Measurements from ENCODE around the gene SLC30A10.
"Not testable (repeated sequence)": the region's sequence is repeated elsewhere in the genome, so short reads cannot be mapped to it uniquely, and the experiment has no call there.

SLC30A10 gene

DNA sequence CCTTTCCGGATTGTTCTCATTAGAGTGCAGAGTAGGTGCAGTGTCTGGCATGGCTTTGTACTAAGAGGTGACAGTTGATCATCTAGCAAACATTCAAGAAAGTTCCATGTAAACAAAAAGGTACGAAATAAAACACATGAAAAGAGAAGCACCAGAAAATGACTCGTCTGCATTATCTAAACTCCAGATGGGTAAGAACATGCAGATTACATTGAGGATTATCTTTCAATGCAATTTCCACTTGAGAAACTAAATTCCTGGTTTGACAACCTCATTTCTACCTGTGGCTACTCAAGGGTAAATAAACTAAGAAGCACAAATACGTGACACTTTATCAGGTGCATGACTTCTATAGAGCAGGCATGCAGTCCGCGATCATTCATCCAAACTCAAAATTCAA, 17.6 kb downstream of the SLC30A10 start:
- no peaks in the 10 kb centered on the region for H3K36me3 Mint-ChIP-seq (ENCODE audit: low read depth)
- peaks cover 2% of the 10 kb centered on the region for H3K4me1 Mint-ChIP-seq (ENCODE audit: low read depth)
- no peak overlapping the region for H3K4me3 Mint-ChIP-seq
- H3K27me3 Mint-ChIP-seq (ENCODE audit: low read depth) = no peaks in the 10 kb centered on the region
- H3K27ac Mint-ChIP-seq = no peak overlapping the region
- H3K9me3 Mint-ChIP-seq = no peaks in the 10 kb centered on the region

DNA sequence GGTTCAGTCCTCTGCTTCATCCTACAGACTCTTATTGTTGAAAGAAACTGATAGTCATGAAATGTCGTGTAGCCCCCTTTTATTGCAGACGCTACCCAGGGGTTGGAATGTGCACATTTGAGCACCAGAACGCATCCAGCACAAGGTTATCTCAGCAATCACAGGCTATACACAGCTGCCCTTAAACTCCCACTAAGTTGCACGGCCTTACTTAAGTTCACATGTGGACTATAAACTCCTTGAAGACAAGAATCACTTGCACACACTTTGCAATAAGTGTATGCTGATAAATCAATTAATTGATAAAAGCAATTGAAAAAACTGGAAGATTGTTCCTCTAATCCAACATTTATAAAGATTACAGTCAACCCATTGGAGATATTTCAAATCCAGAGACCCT, 18.9 kb downstream of the SLC30A10 start:
- Mint-ChIP-seq H3K9me3 (no peaks in the 10 kb centered on the region), H3K4me1 (ENCODE audit: low read depth) (peaks cover 2% of the 10 kb centered on the region), H3K27ac (no peak overlapping the region), H3K27me3 (ENCODE audit: low read depth) (no peaks in the 10 kb centered on the region), H3K36me3 (ENCODE audit: low read depth) (no peaks in the 10 kb centered on the region), H3K4me3 (no peak overlapping the region)

- Mint-ChIP-seq H3K4me3 (no peak overlapping the region), H3K27me3 (ENCODE audit: low read depth) (no peaks in the 10 kb centered on the region), H3K27ac (no peak overlapping the region), H3K4me1 (ENCODE audit: low read depth) (peaks cover 2% of the 10 kb centered on the region), H3K9me3 (no peaks in the 10 kb centered on the region), H3K36me3 (ENCODE audit: low read depth) (no peaks in the 10 kb centered on the region)
Observed at GRCh38 chr1:219908170-219908569, 20.2 kb downstream of the SLC30A10 start.

GRCh38 chr1:219907772-219908070, 20.6 kb downstream of the SLC30A10 start:
- H3K27me3 Mint-ChIP-seq (ENCODE audit: low read depth) = no peaks in the 10 kb centered on the region
- no peaks in the 10 kb centered on the region for H3K9me3 Mint-ChIP-seq
- no peak overlapping the region for H3K4me3 Mint-ChIP-seq
- H3K27ac Mint-ChIP-seq = no peak overlapping the region
- no peaks in the 10 kb centered on the region for H3K36me3 Mint-ChIP-seq (ENCODE audit: low read depth)
- H3K4me1 Mint-ChIP-seq (ENCODE audit: low read depth) = peaks cover 2% of the 10 kb centered on the region

- no peak overlapping the region for H3K4me3 Mint-ChIP-seq
- H3K4me1 Mint-ChIP-seq (ENCODE audit: low read depth) = peaks cover 2% of the 10 kb centered on the region
- H3K9me3 Mint-ChIP-seq = no peaks in the 10 kb centered on the region
- no peaks in the 10 kb centered on the region for H3K27me3 Mint-ChIP-seq (ENCODE audit: low read depth)
- no peaks in the 10 kb centered on the region for H3K36me3 Mint-ChIP-seq (ENCODE audit: low read depth)
- H3K27ac Mint-ChIP-seq = no peak overlapping the region
Observed at GRCh38 chr1:219906924-219907771, 21.2 kb downstream of the SLC30A10 start.

DNA sequence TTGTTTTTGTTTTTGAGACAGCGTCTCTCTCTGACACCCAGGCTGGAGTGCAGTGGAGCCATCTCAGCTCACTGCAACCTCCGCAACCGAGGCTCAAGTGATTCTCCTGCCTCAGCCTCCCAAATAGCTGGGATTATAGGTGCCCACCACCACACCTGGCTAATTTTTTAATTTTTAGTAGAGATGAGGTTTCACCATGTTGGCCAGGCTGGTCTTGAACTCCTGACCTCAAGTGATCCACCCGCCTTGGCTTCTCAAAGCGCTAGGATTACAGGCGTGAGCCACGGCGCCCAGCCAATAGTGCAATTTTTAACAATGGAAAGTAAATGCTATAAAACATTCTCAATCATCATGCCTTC, 21.8 kb downstream of the SLC30A10 start:
- H3K4me1 Mint-ChIP-seq (ENCODE audit: low read depth); H3K27ac Mint-ChIP-seq: not testable (repeated sequence)

GRCh38 chr1:219905524-219905923, 22.8 kb downstream of the SLC30A10 start:
- Mint-ChIP-seq H3K36me3 (ENCODE audit: low read depth) (no peaks in the 10 kb centered on the region), H3K4me1 (ENCODE audit: low read depth) (peaks cover 2% of the 10 kb centered on the region), H3K9me3 (no peaks in the 10 kb centered on the region), H3K27me3 (ENCODE audit: low read depth) (no peaks in the 10 kb centered on the region), H3K27ac (no peak overlapping the region), H3K4me3 (no peak overlapping the region)

More for the DNA sequence above, 21.8 kb downstream of the SLC30A10 start:
- H3K4me3 Mint-ChIP-seq; H3K9me3 Mint-ChIP-seq; H3K36me3 Mint-ChIP-seq (ENCODE audit: low read depth); H3K27me3 Mint-ChIP-seq (ENCODE audit: low read depth): not testable (repeated sequence)

GRCh38 chr1:219904934-219905333, 23.4 kb downstream of the SLC30A10 start:
- H3K4me3 Mint-ChIP-seq = no peak overlapping the region
- H3K4me1 Mint-ChIP-seq (ENCODE audit: low read depth) = peaks cover 2% of the 10 kb centered on the region
- H3K27me3 Mint-ChIP-seq (ENCODE audit: low read depth) = no peaks in the 10 kb centered on the region
- H3K27ac Mint-ChIP-seq = no peak overlapping the region
- no peaks in the 10 kb centered on the region for H3K9me3 Mint-ChIP-seq
- no peaks in the 10 kb centered on the region for H3K36me3 Mint-ChIP-seq (ENCODE audit: low read depth)

DNA sequence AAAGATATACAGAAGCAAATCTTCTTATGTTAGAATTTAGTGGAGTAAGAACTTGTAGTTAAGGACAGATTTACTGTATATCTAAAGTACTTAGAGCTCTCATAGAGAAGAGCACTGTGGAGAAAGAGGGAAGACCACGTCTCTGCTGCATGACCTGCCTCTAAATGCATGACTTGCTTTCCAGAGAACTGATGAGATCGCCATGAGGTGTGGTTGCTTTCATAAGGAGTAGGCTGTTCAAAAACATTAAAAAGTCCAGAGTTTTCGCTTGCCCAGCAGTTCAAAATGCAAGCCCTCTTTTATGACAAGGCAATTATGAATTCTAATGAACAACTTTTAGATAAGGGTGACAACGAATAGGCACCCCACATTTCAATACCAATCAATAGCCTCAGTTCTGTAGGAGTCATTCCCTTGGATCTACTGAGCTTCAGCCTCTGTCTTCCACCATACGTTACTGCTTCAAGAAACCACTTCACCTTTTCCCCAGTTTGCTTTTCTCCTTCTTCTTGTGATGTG, 24.9 kb downstream of the SLC30A10 start:
- Mint-ChIP-seq H3K27me3 (ENCODE audit: low read depth) (no peaks in the 10 kb centered on the region), H3K36me3 (ENCODE audit: low read depth) (no peaks in the 10 kb centered on the region), H3K27ac (no peak overlapping the region), H3K9me3 (no peaks in the 10 kb centered on the region), H3K4me1 (ENCODE audit: low read depth) (peaks cover 2% of the 10 kb centered on the region), H3K4me3 (no peak overlapping the region)

DNA sequence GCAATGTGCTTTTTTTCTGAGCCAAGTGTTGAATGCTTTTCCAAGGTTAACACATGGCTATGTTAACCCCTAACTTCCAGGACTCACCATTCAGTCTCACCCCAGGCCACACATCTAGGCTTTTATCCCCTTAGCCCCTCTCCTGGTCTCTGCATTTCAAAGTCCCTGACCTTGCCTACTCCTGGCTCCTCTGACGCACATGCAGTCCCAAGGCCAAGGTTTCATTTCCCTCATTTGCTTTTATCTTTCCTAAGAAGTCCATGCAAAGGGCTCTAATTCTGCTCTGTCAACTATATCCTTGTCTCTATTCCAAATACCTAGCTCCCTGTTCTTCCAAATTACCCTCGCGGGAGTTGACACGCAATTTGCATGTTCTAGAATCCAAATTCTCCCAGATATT, 25.4 kb downstream of the SLC30A10 start:
- H3K4me1 Mint-ChIP-seq (ENCODE audit: low read depth) = peaks cover 2% of the 10 kb centered on the region
- no peaks in the 10 kb centered on the region for H3K27me3 Mint-ChIP-seq (ENCODE audit: low read depth)
- no peaks in the 10 kb centered on the region for H3K9me3 Mint-ChIP-seq
- H3K36me3 Mint-ChIP-seq (ENCODE audit: low read depth) = no peaks in the 10 kb centered on the region
- H3K27ac Mint-ChIP-seq = no peak overlapping the region
- H3K4me3 Mint-ChIP-seq = no peak overlapping the region

DNA sequence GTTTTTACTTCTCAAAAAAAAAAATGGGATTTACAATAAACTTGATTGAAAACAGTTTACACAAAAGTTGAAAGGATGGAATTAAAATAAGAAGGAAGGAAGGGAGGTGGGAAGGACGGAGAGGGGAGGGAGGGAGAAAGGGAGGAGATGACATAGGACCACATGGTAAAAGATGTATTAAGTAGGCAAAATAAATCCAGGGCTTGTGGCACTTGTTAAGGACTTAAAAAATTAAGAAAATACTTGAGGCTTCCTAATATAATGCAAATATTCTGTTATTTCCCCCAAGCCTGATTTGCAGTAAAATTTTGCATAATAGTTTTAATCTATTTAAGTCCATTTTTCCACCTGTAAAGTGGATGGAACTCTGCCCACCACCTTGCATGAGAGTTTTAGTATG, 27.5 kb downstream of the SLC30A10 start:
- H3K27ac Mint-ChIP-seq = no peak overlapping the region
- no peaks in the 10 kb centered on the region for H3K9me3 Mint-ChIP-seq
- no peak overlapping the region for H3K4me3 Mint-ChIP-seq
- H3K4me1 Mint-ChIP-seq (ENCODE audit: low read depth) = no peaks in the 10 kb centered on the region
- H3K36me3 Mint-ChIP-seq (ENCODE audit: low read depth) = no peaks in the 10 kb centered on the region
- no peaks in the 10 kb centered on the region for H3K27me3 Mint-ChIP-seq (ENCODE audit: low read depth)

DNA sequence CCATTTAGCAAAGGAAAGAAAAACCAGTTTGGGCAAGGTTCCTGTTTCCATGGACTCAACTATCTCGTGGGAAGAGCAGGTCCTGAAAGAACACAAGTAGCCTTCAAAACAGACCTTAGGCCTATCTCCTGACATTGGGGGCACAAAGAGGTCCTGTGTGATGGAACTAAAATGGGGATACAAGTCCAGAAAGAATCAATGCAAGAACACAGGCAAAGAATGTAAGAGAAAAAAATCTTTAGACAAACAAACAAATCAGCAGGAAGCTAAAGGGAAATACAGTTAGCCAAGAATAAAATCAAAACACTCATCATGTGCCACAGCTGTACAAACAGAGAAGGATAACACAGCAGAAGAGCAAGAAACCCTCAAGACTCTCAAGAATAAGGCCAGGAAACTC, 28.2 kb downstream of the SLC30A10 start:
- Mint-ChIP-seq H3K9me3 (no peaks in the 10 kb centered on the region), H3K27ac (no peak overlapping the region), H3K4me1 (ENCODE audit: low read depth) (no peaks in the 10 kb centered on the region), H3K27me3 (ENCODE audit: low read depth) (no peaks in the 10 kb centered on the region), H3K4me3 (no peak overlapping the region), H3K36me3 (ENCODE audit: low read depth) (no peaks in the 10 kb centered on the region)

DNA sequence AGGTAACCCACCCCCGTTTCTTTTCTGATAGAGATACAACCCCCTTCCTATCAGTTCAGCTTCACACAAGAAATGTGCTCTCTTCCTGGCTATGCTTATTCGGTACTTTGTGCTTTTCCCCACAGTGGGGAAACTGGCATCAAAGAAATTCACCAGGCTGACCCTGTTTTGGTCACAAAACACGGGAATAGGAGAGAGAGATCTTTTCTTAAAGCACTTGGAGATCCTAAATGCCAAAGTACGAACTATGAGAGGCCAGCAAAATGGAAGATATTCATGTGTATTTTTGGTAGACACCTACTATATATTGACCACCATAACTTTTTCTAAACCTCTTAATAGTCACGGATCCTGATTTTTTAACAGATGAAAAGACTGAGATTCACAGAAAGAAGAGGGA, 30.0 kb downstream of the SLC30A10 start:
- H3K4me1 Mint-ChIP-seq (ENCODE audit: low read depth) = no peaks in the 10 kb centered on the region
- H3K27me3 Mint-ChIP-seq (ENCODE audit: low read depth) = no peaks in the 10 kb centered on the region
- no peak overlapping the region for H3K4me3 Mint-ChIP-seq
- no peaks in the 10 kb centered on the region for H3K36me3 Mint-ChIP-seq (ENCODE audit: low read depth)
- no peak overlapping the region for H3K27ac Mint-ChIP-seq
- H3K9me3 Mint-ChIP-seq = no peaks in the 10 kb centered on the region

DNA sequence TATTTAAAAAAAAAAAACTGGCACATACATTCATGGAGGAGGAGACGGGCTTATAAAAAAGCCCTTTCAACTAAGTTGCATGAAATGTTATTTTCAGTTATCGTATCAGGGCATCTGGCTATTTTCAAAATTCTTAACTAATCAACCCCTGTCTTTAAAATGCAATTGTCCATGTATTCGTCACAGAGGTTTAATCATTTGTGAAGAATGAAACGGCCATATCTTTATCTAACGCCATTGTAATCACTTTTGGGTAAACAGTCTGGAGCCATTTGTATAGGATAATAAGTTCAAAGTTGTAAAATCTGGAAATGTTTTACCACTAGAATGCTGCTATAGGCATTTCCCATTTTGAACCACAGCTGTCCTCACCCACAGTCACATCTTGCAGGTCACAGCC, 30.4 kb downstream of the SLC30A10 start:
- Mint-ChIP-seq H3K9me3 (no peaks in the 10 kb centered on the region), H3K4me1 (ENCODE audit: low read depth) (no peaks in the 10 kb centered on the region), H3K4me3 (no peak overlapping the region), H3K36me3 (ENCODE audit: low read depth) (no peaks in the 10 kb centered on the region), H3K27ac (no peak overlapping the region), H3K27me3 (ENCODE audit: low read depth) (no peaks in the 10 kb centered on the region)

DNA sequence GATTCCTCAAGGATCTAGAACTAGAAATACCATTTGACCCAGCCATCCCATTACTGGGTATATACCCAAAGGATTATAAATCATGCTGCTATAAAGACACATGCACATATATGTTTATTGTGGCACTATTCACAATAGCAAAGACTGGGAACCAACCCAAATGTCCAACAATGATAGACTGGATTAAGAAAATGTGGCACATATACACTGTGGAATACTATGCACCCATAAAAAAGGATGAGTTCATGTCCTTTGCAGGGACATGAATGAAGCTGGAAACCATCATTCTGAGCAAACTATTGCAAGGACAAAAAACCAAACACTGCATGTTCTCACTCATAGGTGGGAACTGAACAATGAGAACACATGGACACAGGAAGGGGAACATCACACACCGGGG, 36.1 kb downstream of the SLC30A10 start:
- H3K27me3 Mint-ChIP-seq (ENCODE audit: low read depth); H3K4me3 Mint-ChIP-seq; H3K4me1 Mint-ChIP-seq (ENCODE audit: low read depth); H3K27ac Mint-ChIP-seq; H3K36me3 Mint-ChIP-seq (ENCODE audit: low read depth); H3K9me3 Mint-ChIP-seq: not testable (repeated sequence)

DNA sequence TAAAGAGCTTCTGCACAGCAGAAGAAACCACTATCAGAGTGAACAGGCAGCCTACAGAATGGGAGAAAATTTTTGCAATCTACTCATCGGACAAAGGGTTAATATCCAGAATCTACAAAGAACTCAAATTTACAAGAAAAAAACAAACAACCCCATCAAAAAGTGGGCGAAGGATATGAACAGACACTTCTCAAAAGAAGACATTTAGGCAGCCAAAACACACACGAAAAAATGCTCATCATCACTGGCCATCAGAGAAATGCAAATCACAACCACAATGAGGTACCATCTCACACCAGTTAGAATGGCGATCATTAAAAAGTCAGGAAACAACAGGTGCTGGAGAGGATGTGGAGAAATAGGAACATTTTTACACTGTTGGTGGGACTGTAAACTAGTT, 36.5 kb downstream of the SLC30A10 start:
- not testable (repeated sequence) for H3K36me3 Mint-ChIP-seq (ENCODE audit: low read depth); H3K4me1 Mint-ChIP-seq (ENCODE audit: low read depth); H3K27ac Mint-ChIP-seq; H3K27me3 Mint-ChIP-seq (ENCODE audit: low read depth); H3K4me3 Mint-ChIP-seq; H3K9me3 Mint-ChIP-seq

Data from T-helper 1 cell treated with Interleukin-12 subunit alpha and Interleukin-12 subunit beta and Interleukin-4 antibody, amounts not matched to agents 30 μg/mL and 1 μg/mL, for 36 hours (primary cell).